Karpas-422 (cell line): ENCODE measurements around the gene MSRB3. TPM values are rescaled to one million over a fixed set of nuclear protein-coding genes. Genes with fewer than 3 reads are reported as not detected.

Experiments used
- DNase-seq: peaks from one replicate; pipeline ENCODE4 v3.0.0-alpha.2; 2015
- H2AFZ ChIP-seq: fragments of 200-600 bp; sonication (generic); 2 replicates; pipeline ENCODE4 v1.6.1; 2014; ENCODE audit warnings: antibody characterized with exemption, low read length, mixed read lengths
- H3K27ac ChIP-seq: fragments of 200-600 bp; sonication (generic); 2 replicates; pipeline ENCODE4 v1.5.1; 2014; ENCODE audit warnings: mild to moderate bottlenecking, low read length, moderate library complexity
- H3K27me3 ChIP-seq: fragments of 200-600 bp; sonication (generic); 2 replicates; pipeline ENCODE4 v1.6.1; 2014; ENCODE audit warnings: low read length, mixed read lengths
- H3K36me3 ChIP-seq: fragments of 200-600 bp; sonication (generic); 2 replicates; pipeline ENCODE4 v1.6.1; 2014; ENCODE audit warnings: low read length, mixed read lengths; ENCODE audit not compliant: insufficient read depth
- H3K4me1 ChIP-seq: fragments of 200-600 bp; sonication (generic); 2 replicates; pipeline ENCODE4 v1.6.1; 2014; ENCODE audit warnings: mild to moderate bottlenecking, low read length, mixed read lengths
- H3K4me2 ChIP-seq: fragments of 200-600 bp; sonication (generic); 2 replicates; pipeline ENCODE4 v1.6.1; 2014; ENCODE audit warnings: low read length, low read depth, mild to moderate bottlenecking; ENCODE audit not compliant: poor library complexity, severe bottlenecking
- H3K4me3 ChIP-seq: fragments of 200-600 bp; sonication (generic); 2 replicates; pipeline ENCODE4 v1.5.1; 2014; ENCODE audit warnings: mild to moderate bottlenecking, antibody characterized with exemption, low read length, mixed read lengths
- H3K79me2 ChIP-seq: fragments of 200-600 bp; sonication (generic); 2 replicates; pipeline ENCODE4 v1.6.1; 2014; ENCODE audit warnings: mild to moderate bottlenecking, low read length, mixed read lengths
- H3K9ac ChIP-seq: fragments of 200-600 bp; sonication (generic); 2 replicates; pipeline ENCODE4 v1.6.0; 2014; ENCODE audit warnings: low read length
- H3K9me2 ChIP-seq: fragments of 200-600 bp; sonication (generic), shearing (Covaris generic); replicated peaks from 2 replicates; pipeline ENCODE4 v1.6.0; 2014; ENCODE audit warnings: mild to moderate bottlenecking, low read length, moderate library complexity; ENCODE audit not compliant: insufficient read depth
- H3K9me3 ChIP-seq: fragments of 300-700, 200-600 bp; sonication (generic); 2 replicates; pipeline ENCODE4 v1.6.1; 2014; ENCODE audit warnings: low read length, mixed read lengths
- H4K20me1 ChIP-seq: fragments of 200-600 bp; sonication (generic); 2 replicates; pipeline ENCODE4 v1.6.1; 2014; ENCODE audit warnings: mild to moderate bottlenecking, antibody characterized with exemption, low read length, low read depth; ENCODE audit not compliant: insufficient read depth
- total RNA-seq: library from RNA; depleted of rRNA; stranded (reverse); fragments of >200 nt; shearing (Covaris generic); gene quantifications from 2 replicates; pipeline ENCODE4 v1.2.3, GENCODE V29; 2014; ENCODE audit warnings: low replicate concordance

Gene MSRB3
- total RNA-seq, 1 experiment from 2014 or later = not detected

DNA sequence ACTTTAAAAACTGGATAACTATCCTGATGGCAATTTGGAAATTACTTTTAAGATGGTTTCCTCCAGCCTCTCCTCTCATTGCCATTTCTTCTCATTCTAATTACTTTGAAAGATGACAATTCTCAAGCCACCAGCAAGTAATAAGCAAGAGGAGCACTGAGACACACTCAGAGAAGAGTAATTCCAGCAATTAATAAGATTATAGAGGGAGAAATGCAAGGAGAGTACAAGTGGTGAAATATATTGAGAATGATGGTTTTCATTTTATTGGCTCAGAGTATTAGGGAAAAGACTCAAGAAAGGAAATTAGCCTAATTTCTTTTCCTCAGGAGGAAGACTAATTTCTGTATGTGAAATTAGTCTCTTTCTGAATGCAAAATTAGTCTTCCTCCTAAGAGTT lies 20.5 kb upstream of the MSRB3 start:
- H3K4me1 ChIP-seq = no peaks in the 10 kb centered on the region
- no peak overlapping the region for H3K4me2 ChIP-seq
- H3K9me3 ChIP-seq = no peaks in the 10 kb centered on the region
- no peaks in the 10 kb centered on the region for H3K9me2 ChIP-seq
- no peaks in the 10 kb centered on the region for H3K79me2 ChIP-seq
- H2AFZ ChIP-seq = no peak overlapping the region
- no peak overlapping the region for H3K27ac ChIP-seq
- H3K36me3 ChIP-seq = no peaks in the 10 kb centered on the region
- DNase-seq = no peak
- H3K27me3 ChIP-seq = no peaks in the 10 kb centered on the region
- no peaks in the 10 kb centered on the region for H4K20me1 ChIP-seq
- no peak overlapping the region for H3K4me3 ChIP-seq
- no peak overlapping the region for H3K9ac ChIP-seq

DNA sequence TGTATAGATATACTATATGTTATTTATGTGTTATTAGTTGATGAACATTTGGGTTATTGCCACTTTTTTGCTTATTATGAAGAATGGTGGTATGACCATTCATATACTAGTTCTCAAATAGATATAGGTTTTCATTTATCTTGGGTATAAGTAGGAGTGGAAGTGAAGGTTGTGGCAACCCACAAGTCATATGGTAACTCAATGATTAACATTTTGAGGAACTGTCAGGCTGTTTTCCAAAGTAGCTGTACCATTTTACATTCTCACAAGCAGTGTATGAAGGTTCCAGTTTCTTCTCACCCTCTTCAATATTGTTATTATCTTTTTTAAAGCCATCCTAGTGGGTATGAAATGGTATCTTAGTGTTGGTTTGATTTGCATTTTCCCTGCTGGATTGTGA lies 19.0 kb upstream of the MSRB3 start:
- Histone ChIP-seq H3K9me2 (no peaks in the 10 kb centered on the region), H2AFZ (no peak overlapping the region), H3K4me1 (no peaks in the 10 kb centered on the region), H3K36me3 (no peaks in the 10 kb centered on the region), H3K9me3 (no peaks in the 10 kb centered on the region), H3K27ac (no peak overlapping the region), H3K27me3 (no peaks in the 10 kb centered on the region), H3K9ac (no peak overlapping the region), H3K79me2 (no peaks in the 10 kb centered on the region), H4K20me1 (no peaks in the 10 kb centered on the region), H3K4me2 (no peak overlapping the region), H3K4me3 (no peak overlapping the region)
- DNase-seq = no peak

DNA sequence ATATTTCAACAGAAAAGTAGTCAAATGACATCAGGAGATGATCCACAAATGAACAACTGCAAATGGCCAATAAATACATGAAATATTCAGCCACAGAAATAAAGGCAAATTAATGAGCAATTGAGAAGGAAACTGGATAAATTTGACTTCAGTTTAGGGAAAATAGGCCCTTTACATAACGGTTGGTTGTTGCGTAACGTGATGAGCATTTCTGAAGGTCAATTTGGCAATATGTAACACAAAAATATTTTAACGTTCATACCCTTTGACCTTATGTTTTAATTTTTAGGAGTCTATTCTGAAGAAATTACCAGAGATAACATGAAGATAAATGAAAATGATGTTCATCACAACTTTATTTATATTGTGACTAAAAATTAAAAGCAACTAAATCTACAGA lies 14.7 kb upstream of the MSRB3 start:
- no peak overlapping the region for H3K9ac ChIP-seq
- H4K20me1 ChIP-seq = no peaks in the 10 kb centered on the region
- no peaks in the 10 kb centered on the region for H3K79me2 ChIP-seq
- no peak overlapping the region for H2AFZ ChIP-seq
- H3K36me3 ChIP-seq = no peaks in the 10 kb centered on the region
- H3K4me2 ChIP-seq = no peak overlapping the region
- no peak for DNase-seq
- H3K9me2 ChIP-seq = no peaks in the 10 kb centered on the region
- H3K4me3 ChIP-seq = no peak overlapping the region
- no peaks in the 10 kb centered on the region for H3K27me3 ChIP-seq
- no peaks in the 10 kb centered on the region for H3K4me1 ChIP-seq
- H3K9me3 ChIP-seq = no peaks in the 10 kb centered on the region
- H3K27ac ChIP-seq = no peak overlapping the region

DNA sequence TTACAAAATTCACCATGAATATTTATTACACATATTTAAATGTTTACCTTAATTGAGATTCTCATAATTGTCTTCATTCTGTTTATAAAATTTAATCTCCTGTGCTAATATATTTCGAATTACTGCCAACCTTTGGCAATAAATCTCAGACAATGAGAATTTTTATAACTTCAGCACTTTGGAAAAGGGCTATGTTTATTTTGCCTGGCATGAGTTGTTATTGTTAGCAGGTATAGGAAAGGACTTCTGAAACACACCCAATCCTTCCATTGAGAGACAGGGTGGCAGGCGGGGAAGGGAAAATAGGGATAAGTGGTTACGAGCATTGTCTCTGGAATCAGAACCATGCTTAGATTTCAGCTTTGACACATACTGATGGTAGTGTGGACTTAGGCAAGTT lies 12.1 kb upstream of the MSRB3 start:
- no peak for DNase-seq

DNA sequence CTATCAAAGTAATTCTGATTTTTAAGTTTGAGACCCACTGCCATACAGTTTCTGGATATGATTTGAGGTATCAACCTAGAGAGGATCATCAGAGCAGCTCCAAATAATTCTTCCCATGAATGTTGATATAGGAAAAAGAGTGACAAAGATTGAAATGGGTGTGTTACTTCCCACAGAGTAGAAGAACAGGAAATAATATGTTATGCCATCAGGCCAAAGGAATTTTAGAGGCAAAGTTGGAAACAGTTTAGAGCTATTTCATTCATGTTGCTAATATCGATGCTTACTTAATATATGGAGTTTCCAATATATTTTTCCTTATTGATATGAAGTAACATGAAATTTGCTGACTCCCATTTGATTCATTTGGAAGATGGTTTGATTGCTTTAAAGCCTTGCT lies 8.9 kb upstream of the MSRB3 start:
- no peak overlapping the region for H3K27ac ChIP-seq
- no peak overlapping the region for H3K9ac ChIP-seq
- no peaks in the 10 kb centered on the region for H3K4me1 ChIP-seq
- no peaks in the 10 kb centered on the region for H3K9me2 ChIP-seq
- H3K9me3 ChIP-seq = no peaks in the 10 kb centered on the region
- H3K36me3 ChIP-seq = no peaks in the 10 kb centered on the region
- H3K27me3 ChIP-seq = no peaks in the 10 kb centered on the region
- no peaks in the 10 kb centered on the region for H4K20me1 ChIP-seq
- no peaks in the 10 kb centered on the region for H3K79me2 ChIP-seq
- H2AFZ ChIP-seq = no peak overlapping the region
- no peak overlapping the region for H3K4me2 ChIP-seq
- no peak for DNase-seq
- H3K4me3 ChIP-seq = no peak overlapping the region

More for the DNA sequence above, 12.1 kb upstream of the MSRB3 start:
- Histone ChIP-seq H3K9me3 (no peaks in the 10 kb centered on the region), H3K4me1 (no peaks in the 10 kb centered on the region), H4K20me1 (no peaks in the 10 kb centered on the region), H3K36me3 (no peaks in the 10 kb centered on the region), H2AFZ (no peak overlapping the region), H3K9ac (no peak overlapping the region), H3K4me2 (no peak overlapping the region), H3K27ac (no peak overlapping the region), H3K27me3 (no peaks in the 10 kb centered on the region), H3K9me2 (no peaks in the 10 kb centered on the region), H3K79me2 (no peaks in the 10 kb centered on the region), H3K4me3 (no peak overlapping the region)

DNA sequence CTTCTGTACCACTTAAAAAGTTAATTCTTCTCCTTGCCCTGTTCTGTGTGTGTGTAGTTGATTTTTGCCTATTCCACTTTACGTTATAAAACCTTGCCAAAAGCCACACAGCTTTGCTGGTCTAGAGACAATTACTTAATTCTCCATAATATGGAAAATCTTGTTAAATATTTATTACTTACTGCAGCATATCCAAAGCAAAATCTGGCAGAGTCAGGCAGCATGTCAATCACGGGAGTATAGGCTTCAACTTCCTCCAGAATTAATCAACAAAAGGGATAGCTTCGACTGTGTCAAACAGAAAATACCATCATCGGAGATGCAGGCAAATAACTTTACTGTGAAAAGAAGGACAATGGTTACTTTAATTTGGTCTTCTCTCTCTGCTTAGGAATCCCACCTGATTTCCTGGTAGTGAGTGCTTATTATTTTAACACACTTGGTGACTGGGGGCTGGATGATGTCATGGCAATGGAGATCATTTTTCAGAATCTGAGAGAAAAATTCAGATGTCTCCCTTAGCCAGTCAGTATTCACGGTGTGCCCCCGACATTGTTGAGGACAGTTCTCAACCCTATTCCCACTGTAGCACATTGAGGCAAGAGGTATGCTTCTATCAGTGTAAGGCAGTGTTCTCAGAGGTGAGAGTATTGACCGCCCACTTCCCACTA lies 3.7 kb upstream of the MSRB3 start:
- DNase-seq = no peak
- H3K9me3 ChIP-seq = no peaks in the 10 kb centered on the region
- no peaks in the 10 kb centered on the region for H3K27me3 ChIP-seq
- no peak overlapping the region for H3K27ac ChIP-seq
- no peaks in the 10 kb centered on the region for H3K9me2 ChIP-seq
- H3K36me3 ChIP-seq = no peaks in the 10 kb centered on the region
- no peaks in the 10 kb centered on the region for H4K20me1 ChIP-seq
- H2AFZ ChIP-seq = no peak overlapping the region
- H3K4me3 ChIP-seq = no peak overlapping the region
- H3K9ac ChIP-seq = no peak overlapping the region
- no peaks in the 10 kb centered on the region; the same call in 1 of the 2 replicates for H3K4me1 ChIP-seq
- no peaks in the 10 kb centered on the region for H3K79me2 ChIP-seq
- no peak overlapping the region for H3K4me2 ChIP-seq

DNA sequence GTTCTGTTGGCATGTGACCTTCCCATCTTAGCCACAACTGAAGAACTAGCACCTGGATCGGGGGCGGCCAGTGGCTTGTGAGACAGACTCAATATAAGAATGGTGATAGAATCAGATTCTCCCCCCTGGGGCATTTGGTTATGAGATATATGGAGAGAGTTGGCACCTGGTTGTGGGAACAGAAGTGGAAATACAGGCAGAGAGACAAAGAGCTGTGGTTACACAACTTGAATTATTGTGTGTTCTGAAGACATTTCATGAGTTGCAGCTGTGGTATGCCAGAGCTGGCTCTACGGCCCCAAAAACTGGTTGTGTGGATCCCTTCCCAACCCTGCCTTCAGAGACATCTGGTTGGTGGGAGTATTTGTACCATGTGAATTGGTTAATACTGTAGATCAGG lies 2.9 kb upstream of the MSRB3 start:
- no peak overlapping the region for H2AFZ ChIP-seq
- H3K4me2 ChIP-seq = no peak overlapping the region
- DNase-seq = no peak
- no peak overlapping the region for H3K27ac ChIP-seq
- H3K27me3 ChIP-seq = no peaks in the 10 kb centered on the region; the same call in 1 of the 2 replicates
- no peaks in the 10 kb centered on the region for H3K79me2 ChIP-seq
- no peak overlapping the region for H3K9ac ChIP-seq
- H3K36me3 ChIP-seq = no peaks in the 10 kb centered on the region
- H3K9me2 ChIP-seq = no peaks in the 10 kb centered on the region
- H3K4me3 ChIP-seq = no peak overlapping the region
- H4K20me1 ChIP-seq = no peaks in the 10 kb centered on the region
- H3K9me3 ChIP-seq = no peaks in the 10 kb centered on the region
- no peaks in the 10 kb centered on the region; the same call in 1 of the 2 replicates for H3K4me1 ChIP-seq

DNA sequence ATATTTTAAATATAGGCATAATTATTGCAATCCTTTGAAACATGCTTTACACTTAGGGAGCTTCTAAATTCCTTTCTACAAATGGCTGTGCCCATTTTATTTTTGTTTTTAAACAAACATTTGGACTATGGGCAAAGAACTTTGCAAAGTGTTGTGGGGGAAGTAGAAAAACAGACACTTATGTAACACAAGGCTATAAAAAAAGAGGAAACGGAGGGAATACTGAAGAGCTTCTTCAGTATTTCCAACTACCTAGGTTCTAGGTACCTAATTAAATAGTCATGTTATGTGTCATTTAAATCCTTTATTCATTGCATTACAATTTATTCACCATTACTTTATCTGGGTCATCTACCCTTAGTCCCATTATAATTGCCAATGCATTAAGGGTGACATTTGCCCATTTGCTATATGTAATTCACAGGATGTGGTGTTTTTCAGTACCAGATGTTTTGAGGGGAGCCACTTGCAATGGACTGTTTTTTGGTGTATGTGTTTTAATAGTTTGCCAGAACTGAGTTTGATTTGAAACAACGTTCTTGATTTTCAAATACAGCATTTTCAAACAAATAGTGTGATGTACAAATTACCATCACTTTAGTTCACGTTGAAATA lies 1.5 kb upstream of the MSRB3 start:
- DNase-seq = no peak
- Histone ChIP-seq H3K9me3 (no peaks in the 10 kb centered on the region), H3K79me2 (no peaks in the 10 kb centered on the region), H2AFZ (no peak overlapping the region), H3K27me3 (no peaks in the 10 kb centered on the region; the same call in 1 of the 2 replicates), H3K4me2 (no peak overlapping the region), H3K27ac (no peak overlapping the region), H3K36me3 (no peaks in the 10 kb centered on the region), H3K9me2 (no peaks in the 10 kb centered on the region), H3K4me1 (no peaks in the 10 kb centered on the region; the same call in 1 of the 2 replicates), H3K4me3 (no peak overlapping the region), H3K9ac (no peak overlapping the region), H4K20me1 (no peaks in the 10 kb centered on the region)
